NCI-H1417 (cell line): ENCODE measurements around the gene SPATA25.
A peak's percentile ranks its signal among the peaks of the same experiment; 100 is the strongest.
"Not testable (repeated sequence)": the region's sequence is repeated elsewhere in the genome, so short reads cannot be mapped to it uniquely, and the experiment has no call there.

ENCODE experiments used
- DNase-seq, 3 experiments: peaks; one replicate each; lab custom pipeline; 2025; lab: John Stamatoyannopoulos, UW

The SPATA25 gene

DNA sequence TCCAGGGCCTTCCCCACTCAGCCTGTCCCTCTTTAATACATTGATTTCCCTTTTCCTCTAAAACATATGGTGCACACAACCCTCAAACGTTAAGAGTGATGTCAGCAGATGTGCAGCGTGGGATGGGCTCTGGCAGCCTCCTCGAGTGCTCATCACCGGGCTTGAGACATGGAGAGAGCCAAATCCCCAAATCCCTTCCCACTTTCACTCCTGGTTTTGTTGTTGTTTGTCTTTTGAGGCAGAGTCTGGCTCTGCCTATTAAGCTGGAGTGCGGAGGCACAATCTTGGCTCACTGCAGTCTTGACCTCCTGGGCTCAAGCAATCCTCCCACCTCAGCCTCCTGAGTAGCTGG, 30.3 kb upstream of the SPATA25 start:
- no peak for DNase-seq

DNA sequence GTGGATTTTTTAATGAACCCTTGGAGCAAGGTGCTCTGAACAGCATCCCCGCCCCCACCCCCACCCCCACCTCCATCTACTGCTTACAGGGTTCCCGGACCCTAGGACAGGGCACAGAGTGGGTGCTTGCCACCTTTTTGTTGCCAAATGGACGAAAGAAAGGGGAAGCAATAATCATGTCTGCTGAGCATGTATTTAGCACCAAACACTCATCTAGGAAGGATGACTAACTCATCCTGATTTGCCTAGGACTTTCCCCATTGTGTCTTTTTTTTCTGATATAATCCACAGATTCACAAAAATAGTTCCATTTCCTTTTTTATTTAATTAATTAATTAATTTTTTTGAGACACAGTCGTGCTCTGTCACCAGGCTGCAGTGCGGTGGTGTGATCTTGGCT, 25.7 kb upstream of the SPATA25 start:
- DNase-seq, result no peak

GRCh38 chr20:45912344-45912682, 24.9 kb upstream of the SPATA25 start:
- no peak for DNase-seq

GRCh38 chr20:45911486-45912343, 24.3 kb upstream of the SPATA25 start, which contains the start of gene PLTP:
TSS of gene PLTP (minus strand) at chr20:45912155. CDS start at chr20:45911452, 703 bp downstream.
- DNase-seq, result peak in 2 of 3 experiments; percentile 57 to 72

DNA sequence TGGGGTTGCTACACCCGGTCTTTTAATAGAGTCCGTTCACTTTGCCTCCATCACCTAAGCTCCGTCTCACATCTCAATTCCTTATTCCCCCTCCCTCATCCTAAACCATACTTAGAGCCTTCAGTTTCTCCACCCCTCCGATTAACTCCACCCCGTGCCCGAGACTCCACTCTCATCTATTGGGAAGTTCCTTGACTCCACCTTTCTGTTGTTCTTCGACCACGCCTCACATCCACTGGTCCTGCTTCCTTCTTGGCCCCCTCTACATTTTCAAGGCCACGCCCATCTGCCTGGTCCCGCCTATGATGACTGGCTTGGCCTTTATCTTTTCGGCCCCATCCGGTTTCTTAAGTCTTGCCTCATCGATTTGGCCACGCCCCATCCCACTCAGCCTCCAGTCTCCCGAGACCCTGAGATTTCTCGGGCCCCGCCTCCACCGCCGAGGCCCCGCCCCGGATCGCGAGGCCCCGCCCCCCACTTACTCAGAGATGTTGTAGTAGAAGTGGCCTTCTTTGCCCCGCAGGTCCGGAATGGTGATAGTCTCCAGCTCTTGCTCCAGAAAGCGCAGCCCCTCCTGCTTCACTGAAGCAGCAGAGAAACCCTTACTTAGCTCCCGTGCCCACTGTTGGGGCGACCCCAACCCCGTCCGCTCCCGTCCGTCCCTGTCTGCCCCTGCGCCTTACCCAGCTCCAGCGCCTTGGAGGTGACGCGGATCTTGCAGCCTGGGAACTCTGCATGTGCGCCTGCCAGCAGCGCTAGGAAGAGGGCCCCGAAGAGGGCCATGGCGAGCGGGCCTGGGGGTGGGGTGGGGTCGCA, 23.5 kb upstream of the SPATA25 start:
- DNase-seq, result peak; percentile 80 to 94 (median 89)

DNA sequence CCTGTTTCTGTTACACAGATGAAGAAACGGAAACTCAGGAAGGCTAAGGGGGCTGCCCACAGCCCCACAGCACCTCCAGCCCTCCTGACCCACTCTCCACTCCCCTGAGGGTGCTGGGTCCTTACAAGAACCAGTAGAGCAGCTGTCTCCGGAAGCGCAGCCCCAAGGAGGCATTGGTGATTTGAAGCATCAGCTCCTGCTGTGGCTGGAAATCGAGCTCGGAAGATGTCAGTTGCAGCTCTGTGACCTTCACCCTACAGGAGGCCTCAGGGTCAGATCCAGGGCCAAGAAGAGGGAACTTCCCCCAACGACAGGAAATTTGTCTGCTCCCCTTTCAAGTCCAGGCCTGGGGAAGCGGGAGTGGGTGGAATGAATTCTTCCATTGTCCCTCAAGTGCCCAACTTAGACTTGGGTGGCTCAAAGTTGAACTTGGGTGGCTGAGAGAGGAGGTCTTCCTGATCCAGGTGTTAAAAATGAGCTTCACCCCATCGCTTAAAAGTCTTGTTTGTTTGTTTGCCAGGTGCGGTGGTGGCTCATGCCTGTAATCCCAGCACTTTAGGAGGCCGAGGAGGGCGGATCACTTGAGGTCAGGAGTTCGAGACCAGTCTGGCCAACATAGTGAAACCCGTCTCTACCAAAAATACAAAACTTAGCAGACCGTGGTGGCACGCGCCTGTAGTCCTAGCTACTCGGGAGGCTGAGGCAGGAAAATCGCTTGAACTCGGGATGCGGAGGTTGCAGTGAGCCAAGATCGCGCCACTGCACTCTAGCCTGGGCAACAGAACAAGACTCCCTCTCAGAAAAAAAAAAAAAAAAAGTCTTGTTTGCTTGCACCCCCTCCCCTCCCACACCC, 22.6 kb upstream of the SPATA25 start:
- DNase-seq, result no peak

DNA sequence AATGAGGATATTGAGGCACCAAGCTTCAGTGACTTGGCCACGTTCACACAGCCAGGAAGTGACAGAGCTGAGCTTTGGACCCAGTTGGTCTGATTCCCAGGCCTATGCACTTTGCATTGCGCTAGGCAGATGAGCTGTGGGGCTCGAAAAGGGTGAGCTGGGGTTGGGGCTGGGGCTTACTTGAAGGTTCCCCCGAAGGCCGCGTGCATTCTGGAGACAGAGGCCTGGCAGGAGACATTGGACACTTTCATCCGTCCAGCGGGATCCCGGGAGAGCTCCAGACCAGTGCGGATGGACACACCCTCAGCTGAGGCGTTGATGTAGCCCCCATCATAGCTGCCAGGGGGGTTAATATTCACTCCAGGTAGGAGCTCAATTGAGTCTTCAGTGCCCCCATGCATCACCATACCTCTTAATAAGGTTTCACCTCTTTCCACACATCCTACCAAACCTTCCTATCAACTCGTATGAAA, 21.9 kb upstream of the SPATA25 start:
- no peak for DNase-seq

DNA sequence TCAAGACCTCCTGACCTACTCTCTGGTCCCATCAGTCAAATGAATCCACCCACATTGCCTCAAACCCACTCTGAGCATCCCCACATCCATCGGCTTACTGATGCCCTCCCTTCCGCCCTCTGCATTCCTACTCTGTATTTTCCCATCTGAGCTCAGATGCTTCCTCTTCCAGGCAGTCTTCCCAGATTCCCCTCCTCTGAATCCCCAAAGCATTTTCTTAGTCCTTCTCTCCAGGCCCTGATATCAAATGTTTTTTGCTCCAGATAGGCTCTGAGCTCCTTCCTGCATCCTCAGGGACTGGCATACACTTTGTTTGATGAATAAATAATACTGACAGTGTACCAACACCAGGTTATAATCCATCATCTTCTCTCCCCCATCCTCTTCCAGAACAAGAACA, 20.7 kb upstream of the SPATA25 start:
- DNase-seq, result no peak

GRCh38 chr20:45907219-45907948, 20.0 kb upstream of the SPATA25 start:
- DNase-seq, result no peak

- DNase-seq, result no peak
Measured at GRCh38 chr20:45905505-45906079, 18.2 kb upstream of the SPATA25 start.

DNA sequence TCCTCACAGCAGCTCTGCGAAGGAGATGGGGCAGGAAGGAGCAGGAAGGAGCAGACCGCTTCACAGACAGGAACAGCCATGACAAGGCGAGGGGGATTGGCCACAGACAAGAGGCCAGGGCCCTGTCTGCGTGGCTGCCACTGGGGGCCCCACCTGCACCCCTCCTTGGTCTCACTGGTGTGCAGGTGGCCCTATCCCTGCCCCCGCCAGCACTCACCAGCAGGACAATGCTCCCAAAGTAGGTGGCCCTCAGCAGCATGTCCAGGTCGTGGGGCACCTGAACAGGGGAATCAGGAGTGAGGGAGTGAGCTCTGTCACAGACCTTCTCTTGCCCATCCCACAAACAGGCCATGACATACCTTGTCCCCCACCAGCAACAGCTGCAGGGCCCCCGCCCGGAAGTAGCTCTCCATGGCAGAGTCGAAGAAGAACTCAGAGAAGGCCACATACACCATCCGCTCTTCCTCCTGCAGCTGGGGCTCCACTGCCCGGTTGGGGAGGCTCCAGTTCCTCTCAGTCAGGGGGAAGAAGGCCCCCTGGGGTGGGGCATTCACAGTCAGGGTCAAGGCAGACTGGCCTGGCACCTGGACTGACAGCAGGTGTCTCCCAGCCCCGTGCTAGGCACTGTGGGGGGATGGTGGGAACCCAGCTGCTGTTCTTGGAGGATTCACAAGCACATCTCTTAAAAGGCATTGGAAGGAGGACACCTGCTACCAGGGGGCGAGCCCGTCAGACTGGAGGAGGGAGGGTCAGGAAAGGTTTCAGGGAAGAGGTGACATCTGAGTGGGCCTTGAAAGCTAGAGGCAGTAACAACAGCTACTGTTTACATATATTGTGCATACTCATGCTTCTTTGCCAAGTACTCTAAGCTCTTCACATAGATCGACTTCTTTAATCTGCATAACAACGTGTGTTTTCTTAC, 17.4 kb upstream of the SPATA25 start:
- DNase-seq, result peak in 1 of 3 experiments; percentile 11

GRCh38 chr20:45902199-45902701, 14.8 kb upstream of the SPATA25 start:
- no peak for DNase-seq

- DNase-seq, result not testable (repeated sequence)
Measured at GRCh38 chr20:45901332-45901731, 13.9 kb upstream of the SPATA25 start.

DNA sequence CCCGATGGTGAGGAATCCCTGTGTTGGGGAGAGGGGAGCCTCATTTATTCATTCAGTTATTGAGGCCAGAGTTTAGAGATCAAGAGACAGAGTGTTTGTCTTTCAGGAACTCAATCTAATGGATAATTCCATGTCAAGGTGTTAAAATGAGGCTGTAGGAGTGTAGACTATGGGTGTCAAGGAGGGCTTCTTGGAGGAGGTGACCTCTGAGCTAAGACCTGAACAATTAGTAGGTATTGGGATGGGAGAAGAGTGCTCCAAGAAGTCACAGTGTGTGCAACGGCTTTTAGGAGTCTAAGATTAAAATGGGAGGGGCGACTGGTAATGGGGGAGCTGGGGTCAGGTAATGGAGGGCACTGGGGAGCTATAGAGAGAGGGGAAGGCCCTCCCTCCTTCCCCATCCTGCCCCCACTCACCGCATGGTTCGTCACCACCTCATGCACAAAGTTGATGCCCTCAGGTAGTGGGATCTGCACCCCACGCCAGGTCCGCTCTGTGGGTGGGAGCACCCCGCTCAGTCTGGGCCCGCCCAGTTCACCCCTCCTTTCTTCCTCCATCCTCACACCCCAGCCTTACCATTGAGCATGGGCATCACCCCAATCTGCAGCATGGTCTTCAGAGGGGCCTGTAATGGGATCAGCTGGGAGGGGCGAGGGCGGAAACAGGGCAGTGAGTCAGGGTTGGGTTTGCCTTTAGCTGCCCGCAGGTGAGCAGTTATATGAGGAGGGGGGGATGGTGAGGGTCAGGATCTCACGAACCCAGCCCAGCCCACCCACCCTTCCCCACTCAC, 11.8 kb upstream of the SPATA25 start:
- DNase-seq, result no peak

DNA sequence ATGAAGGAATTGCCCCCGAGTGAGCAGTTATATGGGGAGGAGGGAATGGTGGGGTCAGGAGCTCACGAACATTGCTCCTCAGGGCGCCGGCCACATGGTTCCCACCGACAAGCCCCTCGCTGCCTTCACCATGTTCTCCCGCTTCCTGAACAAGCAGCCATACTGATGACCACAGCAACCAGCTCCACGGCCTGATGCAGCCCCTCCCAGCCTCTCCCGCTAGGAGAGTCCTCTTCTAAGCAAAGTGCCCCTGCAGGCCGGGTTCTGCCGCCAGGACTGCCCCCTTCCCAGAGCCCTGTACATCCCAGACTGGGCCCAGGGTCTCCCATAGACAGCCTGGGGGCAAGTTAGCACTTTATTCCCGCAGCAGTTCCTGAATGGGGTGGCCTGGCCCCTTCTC, 10.9 kb upstream of the SPATA25 start:
- no peak for DNase-seq

DNA sequence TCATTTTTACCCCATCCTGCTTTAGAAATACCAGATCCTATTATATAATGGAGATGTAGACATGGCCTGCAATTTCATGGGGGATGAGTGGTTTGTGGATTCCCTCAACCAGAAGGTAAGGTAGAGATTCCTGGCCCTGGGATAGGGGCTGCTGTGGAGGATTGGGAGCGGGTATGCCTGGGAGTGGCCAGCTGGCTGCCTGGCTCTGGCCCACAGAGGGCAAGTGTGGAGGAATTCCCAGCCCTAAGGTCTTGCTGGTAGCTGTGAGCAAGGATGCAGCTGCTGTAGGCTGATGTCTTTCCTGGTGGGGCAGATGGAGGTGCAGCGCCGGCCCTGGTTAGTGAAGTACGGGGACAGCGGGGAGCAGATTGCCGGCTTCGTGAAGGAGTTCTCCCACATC, 10.3 kb upstream of the SPATA25 start:
- DNase-seq, result no peak

GRCh38 chr20:45897289-45897688, 9.9 kb upstream of the SPATA25 start:
- no peak for DNase-seq

- DNase-seq, result no peak
Measured at GRCh38 chr20:45896641-45897161, 9.3 kb upstream of the SPATA25 start.

GRCh38 chr20:45894797-45895196, 7.4 kb upstream of the SPATA25 start:
- DNase-seq, result no peak
